ENCODE measurements around the gene CRELD2. TPM values are rescaled to one million over a fixed set of nuclear protein-coding genes. Genes with fewer than 3 reads are reported as not detected.
A peak's percentile ranks its signal among the peaks of the same experiment; 100 is the strongest.

Gene CRELD2
- total RNA-seq, 2 experiments from 2014 or later: 32.6 to 34.8 TPM

GRCh38 chr22:49884075-49884474 is 34.4 kb upstream of the CRELD2 start:
- H3K27me3 Mint-ChIP-seq: no peaks in the 10 kb centered on the region
- DNase-seq: no peak
- peaks cover 21% of the 10 kb centered on the region for H3K4me1 Mint-ChIP-seq
- no peaks in the 10 kb centered on the region for H3K9me3 Mint-ChIP-seq
- H3K4me3 Mint-ChIP-seq: no peak overlapping the region
- H3K36me3 Mint-ChIP-seq: peaks cover 46% of the 10 kb centered on the region
- no peak overlapping the region for H3K27ac Mint-ChIP-seq

GRCh38 chr22:49884503-49885260 is 33.8 kb upstream of the CRELD2 start:
- H3K27ac Mint-ChIP-seq: no peak overlapping the region
- no peak overlapping the region for H3K4me3 Mint-ChIP-seq
- no peaks in the 10 kb centered on the region for H3K27me3 Mint-ChIP-seq
- peaks cover 52% of the 10 kb centered on the region for H3K36me3 Mint-ChIP-seq
- DNase-seq: no peak
- peaks cover 21% of the 10 kb centered on the region for H3K4me1 Mint-ChIP-seq
- no peaks in the 10 kb centered on the region for H3K9me3 Mint-ChIP-seq

GRCh38 chr22:49885281-49885680 is 33.2 kb upstream of the CRELD2 start:
- H3K27me3 Mint-ChIP-seq: no peaks in the 10 kb centered on the region
- H3K4me1 Mint-ChIP-seq: peaks cover 16% of the 10 kb centered on the region
- H3K36me3 Mint-ChIP-seq: peaks cover 52% of the 10 kb centered on the region
- H3K27ac Mint-ChIP-seq: no peak overlapping the region
- DNase-seq: no peak
- H3K4me3 Mint-ChIP-seq: no peak overlapping the region
- H3K9me3 Mint-ChIP-seq: no peaks in the 10 kb centered on the region

GRCh38 chr22:49885881-49886280 is 32.6 kb upstream of the CRELD2 start:
- Mint-ChIP-seq H3K27me3 (no peaks in the 10 kb centered on the region), H3K4me1 (peaks cover 13% of the 10 kb centered on the region), H3K36me3 (peaks cover 56% of the 10 kb centered on the region), H3K4me3 (no peak overlapping the region), H3K27ac (no peak overlapping the region), H3K9me3 (no peaks in the 10 kb centered on the region)
- DNase-seq: no peak

- Mint-ChIP-seq H3K27me3 (no peaks in the 10 kb centered on the region), H3K36me3 (peaks cover 62% of the 10 kb centered on the region), H3K4me3 (no peak overlapping the region), H3K4me1 (peaks cover 10% of the 10 kb centered on the region), H3K27ac (no peak overlapping the region), H3K9me3 (no peaks in the 10 kb centered on the region)
- no peak for DNase-seq
Observed at GRCh38 chr22:49886346-49887063, 31.9 kb upstream of the CRELD2 start.

- H3K27ac Mint-ChIP-seq: peak overlapping the region; percentile 20
- no peak for DNase-seq
- peaks cover 66% of the 10 kb centered on the region for H3K36me3 Mint-ChIP-seq
Observed at GRCh38 chr22:49887064-49887451, 31.4 kb upstream of the CRELD2 start.

GRCh38 chr22:49887702-49888101 is 30.7 kb upstream of the CRELD2 start:
- no peaks in the 10 kb centered on the region for H3K9me3 Mint-ChIP-seq
- no peaks in the 10 kb centered on the region for H3K27me3 Mint-ChIP-seq
- no peak for DNase-seq
- no peak overlapping the region for H3K4me3 Mint-ChIP-seq
- H3K27ac Mint-ChIP-seq: no peak overlapping the region
- peaks cover 5% of the 10 kb centered on the region for H3K4me1 Mint-ChIP-seq
- H3K36me3 Mint-ChIP-seq: peaks cover 66% of the 10 kb centered on the region

More at GRCh38 chr22:49887064-49887451, 31.4 kb upstream of the CRELD2 start:
- Mint-ChIP-seq H3K4me1 (peaks cover 8% of the 10 kb centered on the region), H3K9me3 (no peaks in the 10 kb centered on the region), H3K4me3 (no peak overlapping the region), H3K27me3 (no peaks in the 10 kb centered on the region)

- Mint-ChIP-seq H3K27me3 (no peaks in the 10 kb centered on the region), H3K36me3 (peaks cover 69% of the 10 kb centered on the region), H3K27ac (no peak overlapping the region), H3K4me1 (peaks cover 3% of the 10 kb centered on the region), H3K9me3 (no peaks in the 10 kb centered on the region), H3K4me3 (no peak overlapping the region)
- no peak for DNase-seq
Observed at GRCh38 chr22:49889071-49889470, 29.4 kb upstream of the CRELD2 start.

GRCh38 chr22:49892226-49892899 is 26.1 kb upstream of the CRELD2 start:
- no peak overlapping the region for H3K27ac Mint-ChIP-seq
- H3K4me3 Mint-ChIP-seq: no peak overlapping the region
- H3K9me3 Mint-ChIP-seq: peaks cover 2% of the 10 kb centered on the region
- no peaks in the 10 kb centered on the region for H3K27me3 Mint-ChIP-seq
- no peak for DNase-seq
- peaks cover 2% of the 10 kb centered on the region for H3K4me1 Mint-ChIP-seq
- H3K36me3 Mint-ChIP-seq: peaks cover 61% of the 10 kb centered on the region

- no peaks in the 10 kb centered on the region for H3K27me3 Mint-ChIP-seq
- no peak overlapping the region for H3K4me3 Mint-ChIP-seq
- H3K27ac Mint-ChIP-seq: no peak overlapping the region
- peaks cover 54% of the 10 kb centered on the region for H3K36me3 Mint-ChIP-seq
- no peak for DNase-seq
- peaks cover 2% of the 10 kb centered on the region for H3K9me3 Mint-ChIP-seq
- peaks cover 2% of the 10 kb centered on the region for H3K4me1 Mint-ChIP-seq
Observed at GRCh38 chr22:49893025-49893424, 25.4 kb upstream of the CRELD2 start.

- peaks cover 3% of the 10 kb centered on the region for H3K4me1 Mint-ChIP-seq
- peak overlapping the region; percentile 10 for H3K27ac Mint-ChIP-seq
- no peaks in the 10 kb centered on the region for H3K27me3 Mint-ChIP-seq
- H3K4me3 Mint-ChIP-seq: no peak overlapping the region
- DNase-seq: no peak
- peaks cover 44% of the 10 kb centered on the region for H3K36me3 Mint-ChIP-seq
- H3K9me3 Mint-ChIP-seq: peaks cover 2% of the 10 kb centered on the region
Observed at GRCh38 chr22:49894322-49895054, 23.9 kb upstream of the CRELD2 start.

- no peak for DNase-seq
- H3K36me3 Mint-ChIP-seq: peaks cover 38% of the 10 kb centered on the region
- peaks cover 3% of the 10 kb centered on the region for H3K9me3 Mint-ChIP-seq
- H3K4me1 Mint-ChIP-seq: peaks cover 6% of the 10 kb centered on the region
- no peaks in the 10 kb centered on the region for H3K27me3 Mint-ChIP-seq
- H3K4me3 Mint-ChIP-seq: no peak overlapping the region
- no peak overlapping the region for H3K27ac Mint-ChIP-seq
Observed at GRCh38 chr22:49896201-49896600, 22.2 kb upstream of the CRELD2 start.

GRCh38 chr22:49897015-49897684 is 21.3 kb upstream of the CRELD2 start:
- H3K36me3 Mint-ChIP-seq: peaks cover 40% of the 10 kb centered on the region
- H3K27ac Mint-ChIP-seq: no peak overlapping the region
- H3K4me3 Mint-ChIP-seq: no peak overlapping the region

GRCh38 chr22:49899530-49899929 is 18.9 kb upstream of the CRELD2 start:
- H3K4me1 Mint-ChIP-seq: peaks cover 6% of the 10 kb centered on the region
- H3K27me3 Mint-ChIP-seq: no peaks in the 10 kb centered on the region
- no peak overlapping the region for H3K27ac Mint-ChIP-seq
- H3K4me3 Mint-ChIP-seq: no peak overlapping the region
- H3K9me3 Mint-ChIP-seq: peaks cover 3% of the 10 kb centered on the region
- DNase-seq: no peak
- H3K36me3 Mint-ChIP-seq: peaks cover 33% of the 10 kb centered on the region

More at GRCh38 chr22:49897015-49897684, 21.3 kb upstream of the CRELD2 start:
- no peaks in the 10 kb centered on the region for H3K27me3 Mint-ChIP-seq
- no peak for DNase-seq
- peaks cover 5% of the 10 kb centered on the region for H3K9me3 Mint-ChIP-seq
- peaks cover 6% of the 10 kb centered on the region for H3K4me1 Mint-ChIP-seq
